Measurements from ENCODE around the gene APH1B. TPM values are rescaled to one million over a fixed set of nuclear protein-coding genes. Genes with fewer than 3 reads are reported as not detected.
A peak's percentile ranks its signal among the peaks of the same experiment; 100 is the strongest.

Gene APH1B
- total RNA-seq, 4 donors from 2014 or later, result 22.9 to 35.3 (median 27.8) TPM

- H3K36me3 ChIP-seq, result no peaks in the 10 kb centered on the region
- H3K4me3 ChIP-seq (replicated peaks in 1 of 3), result no peak overlapping the region
- TF ChIP-seq POLR2A (IDR thresholded peaks at IDR 0.05) (no peak), CTCF (IDR thresholded peaks at IDR 0.05) (no peak)
- H3K4me1 ChIP-seq, result peaks cover 11 to 16% of the 10 kb centered on the region in 2 donors
- no peak overlapping the region for H3K27ac ChIP-seq
- 95 to 100% methylated on average over 2 to 12 of the region's 14 CpGs for WGBS, 2 donors
- DNase-seq, result no peak
- intact Hi-C loops (cut with DNase I), result no loop called here
- no peaks in the 10 kb centered on the region for H3K9me3 ChIP-seq
- no peaks in the 10 kb centered on the region for H3K27me3 ChIP-seq
These were observed 68.0 kb downstream of the APH1B start for GRCh38 chr15:63345391-63345752.

- Histone ChIP-seq H3K27me3 (no peaks in the 10 kb centered on the region), H3K4me1 (peaks cover 11 to 16% of the 10 kb centered on the region in 2 donors), H3K36me3 (no peaks in the 10 kb centered on the region), H3K4me3 (replicated peaks in 1 of 3) (no peak overlapping the region), H3K27ac (no peak overlapping the region), H3K9me3 (no peaks in the 10 kb centered on the region)
- intact Hi-C loops (cut with DNase I), result no loop called here
- no peak for DNase-seq
- TF ChIP-seq POLR2A (IDR thresholded peaks at IDR 0.05) (no peak), CTCF (IDR thresholded peaks at IDR 0.05) (no peak)
- WGBS, 2 donors, result 83 to 86% methylated on average over 6 of the region's 6 CpGs
These were observed 69.9 kb downstream of the APH1B start for GRCh38 chr15:63347074-63347857.

DNA sequence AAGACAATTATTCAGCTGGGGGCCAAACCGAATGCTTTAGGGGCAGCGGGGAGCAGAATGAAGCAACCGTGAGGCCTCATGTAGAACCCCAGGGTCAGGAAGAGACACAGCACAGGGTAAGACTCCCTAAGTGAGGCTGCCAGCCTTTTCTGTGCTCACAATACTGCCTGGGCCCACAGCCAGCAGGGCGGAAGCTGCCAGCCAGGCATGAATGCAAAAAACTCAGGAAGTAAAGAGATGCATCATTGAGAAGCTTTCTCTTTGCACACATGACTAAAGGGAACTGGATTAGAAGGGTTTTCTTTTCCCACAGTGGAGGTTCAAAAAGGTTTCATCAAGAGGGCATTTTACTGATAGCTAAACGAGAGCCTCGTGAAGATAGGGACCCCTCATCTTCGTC lies 71.0 kb downstream of the APH1B start:
- H3K27ac ChIP-seq, result peak overlapping the region; percentile 57 to 74 (median 71)
- no peaks in the 10 kb centered on the region for H3K9me3 ChIP-seq
- 20 to 31% methylated on average over 7 of the region's 7 CpGs for WGBS, 2 donors
- H3K4me3 ChIP-seq (replicated peaks in 1 of 3), result no peak overlapping the region
- peak; percentile 91 to 96 for DNase-seq
- no peaks in the 10 kb centered on the region for H3K27me3 ChIP-seq
- intact Hi-C loops (cut with DNase I), result no loop called here
- H3K36me3 ChIP-seq, result no peaks in the 10 kb centered on the region
- TF ChIP-seq CTCF (IDR thresholded peaks at IDR 0.05) (no peak), POLR2A (IDR thresholded peaks at IDR 0.05) (no peak)
- H3K4me1 ChIP-seq, result peaks cover 11 to 16% of the 10 kb centered on the region in 2 donors

GRCh38 chr15:63349156-63349555 lies 71.8 kb downstream of the APH1B start:
- no peaks in the 10 kb centered on the region for H3K36me3 ChIP-seq
- TF ChIP-seq POLR2A (IDR thresholded peaks at IDR 0.05), result no peak
- TF ChIP-seq CTCF (IDR thresholded peaks at IDR 0.05), result no peak
- H3K9me3 ChIP-seq, result no peaks in the 10 kb centered on the region
- H3K27me3 ChIP-seq, result no peaks in the 10 kb centered on the region
- no peak overlapping the region for H3K4me3 ChIP-seq (replicated peaks in 1 of 3)
- intact Hi-C loops (cut with DNase I), result no loop called here
- no peak for DNase-seq
- peaks cover 11 to 16% of the 10 kb centered on the region in 2 donors for H3K4me1 ChIP-seq
- H3K27ac ChIP-seq, result peak overlapping the region; percentile 57 to 74 (median 71)
- 82 to 90% methylated on average over 6 of the region's 6 CpGs for WGBS, 2 donors

GRCh38 chr15:63349621-63350020 lies 72.2 kb downstream of the APH1B start:
- intact Hi-C loops (cut with DNase I), result no loop called here
- 92 to 94% methylated on average over 5 of the region's 5 CpGs for WGBS, 2 donors
- DNase-seq, result no peak
- Histone ChIP-seq H3K27me3 (no peaks in the 10 kb centered on the region), H3K9me3 (no peaks in the 10 kb centered on the region), H3K27ac (peak overlapping the region in 2 of 3 donors; percentile 16 to 33), H3K4me1 (peaks cover 11 to 16% of the 10 kb centered on the region in 2 donors), H3K36me3 (no peaks in the 10 kb centered on the region), H3K4me3 (replicated peaks in 1 of 3) (no peak overlapping the region)
- TF ChIP-seq CTCF (IDR thresholded peaks at IDR 0.05) (no peak), POLR2A (IDR thresholded peaks at IDR 0.05) (no peak)

Data from thyroid gland (tissue), 4 donors.